CD4-positive, alpha-beta T cell treated with Interleukin-10 for 1 hour (primary cell): ENCODE measurements around the gene CARD19.

ENCODE experiments used
- DNase-seq: peaks from one replicate; pipeline ENCODE4 v3.0.0-alpha.2; 2020

The CARD19 gene

DNA sequence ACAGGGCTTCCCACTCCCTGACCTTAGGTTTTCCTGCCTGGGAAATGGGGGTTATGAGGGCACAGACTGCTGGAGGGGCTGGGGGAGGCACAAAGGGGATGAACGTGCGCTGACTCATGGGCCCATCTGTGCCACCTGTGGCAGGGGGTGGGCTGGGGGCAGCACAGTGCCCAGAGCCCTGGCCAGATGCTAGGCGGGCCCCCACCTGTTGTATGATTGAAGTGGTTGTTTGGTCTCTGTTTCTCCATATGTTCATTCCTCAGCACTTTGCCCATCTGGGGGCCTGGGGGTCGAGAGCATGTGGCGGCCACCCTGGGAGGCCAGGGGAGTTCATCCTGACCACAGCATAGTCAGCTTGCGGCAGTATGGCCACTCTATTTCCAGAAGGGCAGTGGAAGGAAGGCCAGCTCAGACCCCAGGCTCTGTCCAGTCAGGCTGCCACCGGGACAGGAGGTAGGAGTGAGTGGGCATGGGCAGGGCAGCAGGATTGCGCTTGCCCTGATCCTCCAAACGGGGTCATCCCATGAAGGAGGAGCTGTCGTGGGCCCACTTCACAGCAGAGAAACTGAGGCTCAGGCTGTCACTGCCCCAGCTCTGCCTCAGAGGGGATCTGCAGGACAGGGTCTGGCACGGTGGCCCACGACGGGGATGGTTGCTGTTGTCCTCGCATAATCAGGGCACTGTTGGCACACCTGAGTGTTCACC lies 38.9 kb downstream of the CARD19 start:
- DNase-seq = no peak

DNA sequence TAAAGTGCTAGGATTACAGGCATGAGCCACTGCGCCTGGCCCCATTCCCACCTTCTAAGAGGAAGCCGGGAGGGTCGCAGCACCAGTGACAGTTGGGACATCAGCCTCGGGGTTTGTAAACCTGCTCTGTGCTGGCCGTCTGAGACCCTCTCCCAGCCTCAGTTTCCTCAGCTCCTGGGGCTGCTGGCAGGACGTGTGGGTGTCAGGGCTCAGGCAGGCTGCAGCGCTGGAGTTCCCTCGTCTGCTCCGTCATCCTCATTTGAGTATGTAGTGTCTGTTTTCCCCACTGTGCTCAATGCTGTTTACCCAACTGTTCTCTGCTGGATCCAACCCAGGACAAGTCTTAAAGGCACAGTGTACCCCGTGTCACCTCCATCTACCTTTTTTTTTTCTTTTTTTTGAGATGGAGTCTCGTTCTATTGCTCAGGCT lies 40.0 kb downstream of the CARD19 start:
- DNase-seq = no peak

DNA sequence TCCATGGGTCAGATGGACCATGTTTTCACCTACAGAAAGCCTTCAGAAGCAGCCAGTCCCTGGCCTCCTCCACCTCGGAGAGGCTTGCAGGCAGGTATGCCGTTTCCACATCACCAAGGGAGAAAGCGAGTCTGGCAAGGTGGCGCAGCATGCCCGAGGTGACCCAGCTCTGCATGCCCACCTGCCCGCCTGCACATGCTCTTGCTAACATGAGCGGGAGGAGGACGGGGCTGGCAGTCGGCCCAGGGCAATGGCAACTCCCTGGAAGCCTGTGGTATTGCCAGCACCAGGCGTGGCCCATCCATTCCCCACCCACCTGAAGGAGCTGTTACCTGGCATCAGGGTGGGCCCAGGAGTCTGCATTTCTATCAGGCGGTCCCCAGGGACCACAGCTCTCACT lies 41.3 kb downstream of the CARD19 start:
- DNase-seq = no peak

DNA sequence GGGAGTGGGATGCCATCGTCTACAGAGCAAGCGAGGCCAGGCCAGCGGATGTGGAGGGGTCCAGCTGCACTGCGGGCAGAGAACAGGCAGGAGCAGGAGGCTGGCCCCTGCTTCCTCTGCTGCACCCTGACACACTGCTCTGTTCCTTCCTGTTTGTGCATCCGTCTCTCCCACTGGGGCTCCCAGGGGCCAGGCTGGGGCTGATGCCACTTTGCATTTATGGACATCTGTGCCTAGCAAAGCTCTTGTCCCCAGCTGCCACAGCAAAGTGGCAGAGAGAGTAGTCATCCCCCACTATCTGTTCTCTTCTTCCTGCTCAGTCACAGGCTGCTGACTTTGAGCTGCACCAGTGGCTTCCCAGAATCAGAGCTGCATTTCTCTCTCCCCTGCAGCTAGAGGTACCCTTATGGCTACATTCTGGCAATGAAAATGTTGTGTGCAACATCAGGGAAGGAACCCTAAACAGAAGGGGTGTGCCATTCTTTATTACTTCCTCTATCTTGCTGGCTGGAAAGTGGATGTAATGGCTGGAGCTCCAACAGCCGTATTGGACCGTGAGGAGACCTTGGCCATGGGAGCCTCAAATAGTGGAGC lies 42.3 kb downstream of the CARD19 start:
- no peak for DNase-seq

DNA sequence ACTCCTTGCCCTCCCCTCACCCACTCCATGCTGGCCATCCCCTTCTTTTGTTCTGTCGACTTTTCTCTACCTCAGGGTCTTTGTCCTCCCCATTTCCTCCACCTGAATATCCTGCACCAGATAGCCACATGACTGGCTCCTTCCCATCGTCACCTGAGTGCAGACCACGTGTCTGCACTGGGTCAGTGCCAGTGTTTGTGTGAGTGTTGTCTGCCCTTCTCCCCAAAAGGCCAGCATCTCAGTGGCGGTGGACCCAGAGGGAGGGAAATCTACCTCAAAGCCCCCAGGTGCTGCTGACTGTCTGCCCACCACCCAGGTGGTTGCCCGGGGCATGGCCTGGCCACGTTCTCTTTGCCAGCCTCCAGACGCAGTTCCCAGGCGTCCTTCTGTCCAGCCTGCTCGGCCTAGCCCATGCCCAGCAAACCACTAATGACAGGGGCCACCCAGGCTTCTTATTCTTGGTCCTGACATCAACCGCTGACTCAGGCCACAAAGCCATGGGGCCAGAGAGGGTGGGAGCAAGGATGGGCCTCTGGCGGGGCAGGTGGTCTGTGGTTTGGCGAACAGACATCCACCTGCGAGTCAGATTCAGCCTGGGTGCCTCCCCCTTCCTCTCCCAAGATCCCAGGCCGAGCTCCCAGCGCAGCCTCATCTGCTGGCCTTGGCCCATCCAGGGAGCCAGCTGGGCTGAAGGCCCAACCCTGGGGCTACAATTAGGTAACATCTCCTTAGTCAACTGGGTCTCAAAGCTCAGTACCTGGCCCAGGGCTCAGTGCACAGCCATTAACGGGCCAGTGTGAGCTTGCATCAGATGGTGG lies 43.6 kb downstream of the CARD19 start:
- no peak for DNase-seq

DNA sequence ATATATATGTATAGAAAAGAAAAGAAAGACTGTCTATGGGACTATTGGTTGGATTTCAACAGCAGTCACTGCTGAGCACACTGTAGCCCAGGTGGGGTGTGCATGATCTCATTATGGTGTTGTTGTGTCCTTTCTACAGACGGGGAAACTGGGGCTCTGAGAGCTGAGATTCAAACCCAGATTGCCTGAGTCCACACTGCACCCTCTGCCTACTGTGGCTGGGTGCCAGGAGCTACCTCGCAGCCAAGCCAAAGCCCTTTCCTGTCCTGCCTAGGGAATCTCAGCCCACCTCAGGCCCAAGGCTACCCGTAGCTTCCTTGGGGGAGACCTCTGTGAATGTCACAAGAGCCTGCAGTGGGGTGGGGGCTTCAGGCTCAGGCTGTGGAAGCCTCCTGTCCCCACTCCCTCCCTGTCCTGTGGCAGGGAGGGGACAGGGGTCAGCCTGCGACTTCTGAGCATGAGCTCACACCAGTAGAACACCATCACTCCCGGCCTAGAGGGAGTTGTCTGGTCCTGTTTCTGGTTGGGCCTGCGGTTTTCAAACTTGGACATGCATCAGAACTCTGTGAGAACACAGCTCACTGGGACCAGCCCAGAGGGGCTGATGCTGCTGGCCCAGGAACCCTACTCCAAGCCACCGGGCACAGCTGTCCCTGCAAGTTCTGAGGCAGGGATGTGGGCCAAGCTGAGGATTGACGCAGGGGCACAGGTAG lies 45.9 kb downstream of the CARD19 start:
- no peak for DNase-seq

DNA sequence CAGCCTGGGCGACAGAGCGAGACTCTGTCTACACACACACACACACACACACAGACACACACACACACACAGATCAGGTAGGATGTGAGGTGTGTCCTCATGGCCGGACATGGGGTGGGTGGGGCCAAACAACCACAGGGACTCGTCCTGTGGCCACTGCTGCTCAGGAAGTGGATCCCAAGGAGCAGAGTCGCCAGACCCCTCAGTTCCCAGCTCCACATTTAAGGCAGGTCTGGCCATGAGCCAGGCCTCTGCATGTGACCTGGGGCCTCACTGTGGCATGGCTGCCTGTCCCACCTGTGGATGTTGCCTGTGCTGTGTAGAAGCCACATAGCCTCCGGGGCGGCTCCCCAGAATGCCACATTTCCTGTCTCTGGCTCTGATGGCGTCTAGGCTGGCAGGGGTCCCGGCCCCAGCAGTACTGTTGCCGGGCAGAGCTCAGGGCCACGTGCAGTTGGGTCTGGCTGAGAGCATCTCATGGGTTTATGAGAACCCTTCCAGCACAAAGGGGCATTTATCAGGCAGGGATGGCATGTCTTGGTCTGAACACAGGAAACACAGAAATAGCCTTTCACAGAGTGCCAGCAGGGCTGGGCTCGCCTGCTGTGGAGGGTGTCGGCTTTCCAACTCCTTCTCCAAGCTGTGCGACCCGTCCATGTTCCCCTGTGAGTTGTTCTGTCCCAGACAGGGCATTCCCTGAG lies 48.0 kb downstream of the CARD19 start:
- DNase-seq = peak; percentile 76

DNA sequence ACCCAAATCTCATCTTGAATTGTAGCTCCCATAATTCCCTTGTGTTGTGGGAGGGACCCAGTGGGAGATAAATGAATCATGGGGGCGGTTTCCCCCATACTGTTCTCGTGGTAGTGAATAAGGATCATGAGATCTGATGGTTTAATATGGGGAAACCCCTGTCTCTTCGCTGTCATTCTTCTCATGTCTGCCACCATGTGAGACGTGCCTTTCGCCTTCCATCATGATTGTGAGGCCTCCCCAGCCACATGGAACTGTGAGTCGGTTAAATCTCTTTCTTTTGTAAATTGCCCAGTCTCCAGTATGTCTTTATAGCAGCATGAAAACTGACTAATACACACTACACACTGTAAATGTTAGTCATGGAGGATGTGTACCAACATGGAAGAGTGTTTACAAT lies 50.7 kb downstream of the CARD19 start:
- DNase-seq = peak; percentile 40

DNA sequence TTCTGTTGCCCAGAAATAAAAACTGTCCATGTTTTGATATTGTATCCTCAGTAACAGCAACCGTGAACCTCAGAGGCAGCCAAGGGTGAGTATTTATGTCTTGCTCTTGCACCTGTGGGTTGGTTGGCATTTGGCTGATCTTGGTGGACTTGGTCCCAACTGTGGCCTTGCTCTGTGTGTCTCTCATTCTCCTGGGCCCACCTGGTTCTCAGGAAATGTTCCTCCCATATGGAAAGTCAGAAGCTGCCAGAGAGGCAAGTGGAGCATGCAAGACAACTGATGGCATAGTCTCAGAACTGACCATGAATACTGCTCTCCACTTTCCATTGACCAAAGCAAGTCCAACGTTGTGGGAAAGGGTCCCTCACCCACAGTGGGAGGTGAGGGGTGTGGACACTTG lies 51.6 kb downstream of the CARD19 start:
- DNase-seq = no peak

DNA sequence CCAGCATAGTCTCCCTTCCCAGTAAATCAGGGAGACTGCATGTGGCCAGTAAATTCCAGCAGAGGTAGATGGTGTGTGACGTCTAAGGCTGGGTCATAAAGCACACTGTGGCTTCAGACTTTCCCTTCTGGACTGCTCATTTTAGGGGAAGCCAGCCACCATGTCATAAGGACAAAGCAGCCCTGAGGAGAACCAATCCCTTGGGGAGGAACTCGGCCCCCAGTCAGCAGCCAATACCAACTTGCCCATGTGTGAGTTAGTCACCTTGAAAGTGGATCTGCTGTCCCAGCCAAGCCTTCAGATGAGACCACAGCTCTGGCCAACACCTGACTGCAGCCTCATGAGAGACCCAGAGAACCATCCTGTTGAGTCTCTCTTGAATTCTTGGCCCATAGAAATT lies 52.7 kb downstream of the CARD19 start:
- no peak for DNase-seq

DNA sequence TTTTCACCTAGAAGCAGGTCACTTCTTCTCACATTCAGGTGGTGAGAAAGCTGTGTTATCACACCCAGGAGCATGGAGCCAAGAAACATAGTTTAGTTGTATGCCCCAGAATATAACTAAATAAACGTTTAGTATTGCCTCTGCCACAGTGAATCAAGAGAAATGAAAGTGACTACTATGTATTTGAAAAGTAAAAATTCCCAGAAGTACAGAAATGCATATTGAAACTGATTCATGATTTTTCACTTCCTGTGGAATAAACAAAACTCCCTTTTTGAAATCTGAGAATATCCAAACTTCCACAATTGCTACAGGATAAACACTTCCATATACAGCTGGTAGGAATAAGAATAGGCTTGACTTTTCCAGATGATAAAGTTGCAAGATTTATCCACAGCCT lies 53.3 kb downstream of the CARD19 start:
- DNase-seq = no peak

DNA sequence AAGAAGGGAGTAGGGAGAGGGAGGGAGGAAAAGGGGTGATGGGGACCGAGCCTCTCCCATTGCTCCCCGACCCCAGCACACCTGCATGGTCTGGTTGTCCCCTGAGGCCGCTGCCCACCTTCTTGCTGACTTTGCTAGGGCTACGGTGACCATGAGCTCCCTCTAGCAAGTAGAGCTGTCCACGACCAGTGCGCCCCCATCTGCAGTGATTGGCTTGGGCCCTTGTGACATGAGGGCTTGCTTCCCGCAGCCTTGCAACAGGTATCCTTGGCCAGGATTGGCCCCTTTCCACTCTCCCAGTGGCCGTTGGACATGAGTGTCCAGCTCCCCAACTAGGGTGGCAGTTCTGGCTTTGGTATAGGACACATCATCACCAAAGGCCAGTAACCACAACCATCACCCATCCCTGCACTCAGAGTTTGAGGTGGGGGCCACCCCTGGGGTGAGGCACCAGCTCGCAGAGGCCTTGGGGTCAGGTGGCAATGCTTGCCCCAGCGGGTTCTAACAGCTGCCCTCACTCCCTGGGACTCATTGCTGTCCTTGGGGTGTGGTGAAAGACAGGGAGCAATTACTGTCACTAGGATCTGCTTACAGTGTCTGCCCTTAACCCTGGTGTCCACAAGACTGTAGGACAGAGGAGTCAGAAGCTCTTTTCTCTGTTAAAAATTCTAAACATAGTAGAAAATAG lies 55.2 kb downstream of the CARD19 start:
- no peak for DNase-seq

DNA sequence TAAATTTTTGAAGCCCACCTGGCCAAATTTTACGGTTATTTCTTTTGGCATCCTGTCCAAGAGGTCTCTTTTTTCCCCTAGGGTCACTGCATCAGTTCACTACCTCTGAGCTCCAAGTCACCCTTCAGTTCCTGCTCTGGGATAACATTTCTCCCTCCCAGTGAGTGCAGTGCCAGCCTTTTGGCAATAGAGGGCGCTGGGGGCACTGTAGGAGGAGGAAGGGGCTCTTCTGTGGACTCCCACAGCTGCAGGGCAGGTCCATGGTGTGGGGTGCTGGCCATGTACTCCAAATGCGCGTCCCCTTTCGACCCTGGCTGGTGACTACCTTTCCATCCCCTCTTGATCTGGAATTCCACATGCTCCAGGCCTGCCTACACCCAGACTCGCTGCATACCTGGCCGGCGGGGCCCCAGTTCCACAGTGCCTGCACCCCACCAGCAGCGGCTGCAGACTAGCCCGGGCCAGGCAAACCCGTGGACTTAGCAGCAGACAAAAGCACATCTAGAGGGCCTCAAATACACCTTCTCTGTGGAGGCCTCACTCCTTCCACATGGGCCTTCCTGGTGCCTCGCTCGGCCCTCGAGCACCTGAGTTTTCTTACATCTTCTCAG lies 58.4 kb downstream of the CARD19 start:
- DNase-seq = peak; percentile 49

DNA sequence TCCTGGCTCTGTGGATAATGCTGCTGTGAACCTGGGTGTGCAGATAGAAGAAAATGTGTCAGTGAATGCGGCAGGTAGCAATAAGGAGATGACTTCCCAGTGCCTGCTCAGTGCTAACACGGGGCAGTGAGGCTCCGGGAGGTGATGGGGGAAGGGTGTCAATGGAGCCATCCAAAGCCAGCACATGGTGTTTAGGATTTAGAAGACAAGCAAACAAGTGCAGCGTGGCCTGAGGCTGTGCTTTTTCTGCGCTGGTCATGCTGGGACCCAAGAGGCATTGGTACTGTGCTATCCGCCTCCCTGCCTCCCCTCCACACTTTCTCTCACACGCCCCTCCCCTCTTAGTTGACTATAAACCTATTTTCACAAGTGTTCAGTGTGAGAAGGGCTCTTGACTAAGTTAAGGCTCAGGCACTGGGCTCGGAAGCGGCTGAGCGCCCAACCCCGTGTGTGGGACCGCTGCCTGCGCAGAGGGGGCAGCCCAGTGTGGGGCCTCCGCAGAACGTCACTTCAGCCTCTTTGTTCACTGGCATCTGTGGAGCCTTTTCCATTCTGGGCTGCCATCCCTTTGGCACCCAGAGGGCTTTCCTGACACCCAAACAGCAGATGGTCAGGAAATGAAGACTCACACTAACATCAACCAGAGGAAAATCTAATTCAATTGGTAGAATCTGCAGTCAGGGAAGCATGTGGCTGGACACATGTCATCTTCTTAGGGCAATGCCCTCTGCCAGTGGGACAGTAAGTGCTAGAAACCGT lies 59.9 kb downstream of the CARD19 start:
- no peak for DNase-seq

DNA sequence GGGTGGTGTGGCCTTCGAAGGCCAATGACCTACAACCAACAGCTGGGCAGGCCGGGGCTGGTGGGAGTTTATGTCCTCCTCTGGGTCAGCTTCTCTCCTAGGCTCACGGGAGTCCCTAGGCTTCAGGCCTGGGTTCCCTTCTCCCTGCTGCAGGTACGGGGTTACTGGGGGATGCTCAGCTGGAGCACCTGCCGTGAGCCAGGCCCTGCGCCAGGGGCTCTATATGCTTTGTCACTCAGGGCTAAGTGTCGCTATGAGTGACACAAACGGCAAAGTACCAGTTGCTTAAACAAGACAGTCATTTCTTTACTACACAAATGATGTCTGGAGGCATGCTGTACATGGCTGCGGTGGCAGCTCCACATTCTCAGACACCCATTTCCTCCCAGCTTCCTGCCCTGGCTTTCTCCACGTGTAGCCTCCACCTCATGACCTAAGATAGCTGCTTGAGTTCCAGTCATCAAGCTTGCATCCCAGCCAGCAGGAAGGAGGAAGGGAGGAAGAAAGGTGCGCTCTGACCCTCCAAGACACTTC lies 60.5 kb downstream of the CARD19 start:
- DNase-seq = no peak

DNA sequence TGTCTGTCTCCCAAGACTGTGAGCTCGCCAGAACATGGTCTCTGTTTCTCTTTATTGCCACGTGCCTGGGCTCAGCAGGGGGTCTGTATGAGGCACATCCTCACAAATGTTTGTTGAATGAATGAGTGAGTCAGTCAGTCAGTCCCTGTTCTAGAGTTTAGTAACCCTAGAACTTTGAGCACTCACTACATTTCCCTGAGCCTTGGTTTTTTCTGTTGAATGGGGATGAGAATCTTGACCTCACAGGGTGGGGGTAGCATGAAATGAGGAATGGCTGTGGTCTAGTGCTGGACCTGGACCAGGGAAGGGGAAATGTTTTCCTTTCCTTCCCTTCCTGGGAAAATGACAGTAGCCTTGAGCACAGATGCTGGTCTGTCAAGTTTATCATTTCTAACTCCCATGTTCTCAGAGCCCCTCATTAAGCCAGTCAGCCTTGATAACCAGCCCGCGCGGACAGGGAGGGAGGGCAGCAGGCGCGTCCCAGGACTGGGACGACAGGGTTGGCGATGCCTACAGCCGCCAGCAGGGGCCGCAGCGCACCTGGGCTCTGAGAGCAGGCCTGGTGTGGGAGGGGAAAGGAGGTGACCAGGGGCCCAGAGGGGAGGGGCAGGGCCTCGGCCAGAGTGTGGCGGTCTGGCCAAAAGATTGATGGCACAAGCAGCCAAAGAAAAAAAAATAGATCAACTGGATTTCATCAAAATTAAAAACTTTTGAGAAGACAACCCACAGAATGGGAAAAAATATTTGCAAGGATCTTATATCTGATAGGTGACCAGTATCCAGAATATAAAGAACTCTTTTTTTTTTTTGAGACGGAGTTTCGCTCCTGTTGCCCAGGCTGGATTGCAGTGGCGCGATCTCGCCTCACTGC lies 63.8 kb downstream of the CARD19 start:
- peak; percentile 72 for DNase-seq

DNA sequence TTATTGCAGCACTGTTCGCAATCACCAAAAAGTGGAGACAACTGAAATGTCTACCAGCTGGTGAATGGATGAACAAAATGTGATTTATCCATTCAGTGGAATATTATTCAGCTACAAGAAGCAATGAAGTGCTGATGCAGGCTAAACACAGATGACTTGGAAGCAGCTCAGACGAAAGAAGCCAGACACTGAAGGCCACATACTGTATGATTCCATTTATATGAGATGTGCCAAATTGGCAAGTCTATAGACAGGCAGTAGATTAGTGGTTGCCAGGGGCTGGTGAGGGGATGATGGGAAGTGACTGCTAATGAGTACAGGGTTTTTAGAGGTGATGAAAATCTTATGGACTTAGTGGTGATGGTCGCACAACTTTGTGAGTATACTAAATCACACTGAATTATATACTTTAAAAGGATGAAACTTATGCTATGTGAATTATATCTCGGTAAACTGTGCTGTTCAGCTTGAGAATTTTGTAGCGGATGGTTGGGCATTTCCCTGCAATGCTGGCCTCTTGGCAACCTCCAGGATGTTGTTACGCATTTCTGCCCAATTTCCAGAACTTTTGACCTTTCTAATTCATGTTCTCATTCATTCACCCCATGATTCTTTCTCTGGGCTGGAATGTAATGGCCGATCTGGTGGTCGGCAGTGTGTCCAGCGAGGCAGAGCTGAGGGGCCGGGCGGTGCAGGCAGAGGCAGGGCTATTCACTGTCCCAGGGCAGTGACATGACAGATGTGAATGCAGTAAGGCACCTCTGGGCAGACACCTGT lies 66.0 kb downstream of the CARD19 start:
- DNase-seq = no peak
